Islet precursor cell (in vitro differentiated cells): ENCODE data around the gene NHSL2.

ENCODE experiments used
- DNase-seq: peaks from one replicate; pipeline ENCODE4 v3.0.0-alpha.2; 2018

The NHSL2 gene

DNA sequence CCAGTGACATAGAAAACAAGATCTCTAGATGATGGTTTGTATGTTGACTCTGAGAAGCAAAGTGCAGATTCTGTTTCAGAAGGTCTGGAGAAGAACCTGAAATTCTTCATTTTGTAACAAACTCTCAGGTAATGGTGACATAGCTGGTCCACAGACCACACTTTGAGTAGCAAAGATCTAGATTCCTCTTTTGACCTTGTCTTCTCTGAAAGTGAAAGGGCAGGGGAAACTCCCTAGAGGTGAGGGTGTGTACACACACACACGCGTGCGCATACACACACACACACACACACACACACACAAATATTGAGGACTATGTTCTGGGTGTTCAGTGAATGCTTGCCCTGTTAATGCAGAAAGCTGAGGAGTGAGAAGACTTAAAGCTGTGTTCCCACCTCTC is 110.1 kb downstream of the NHSL2 start:
- DNase-seq: peak; percentile 6

DNA sequence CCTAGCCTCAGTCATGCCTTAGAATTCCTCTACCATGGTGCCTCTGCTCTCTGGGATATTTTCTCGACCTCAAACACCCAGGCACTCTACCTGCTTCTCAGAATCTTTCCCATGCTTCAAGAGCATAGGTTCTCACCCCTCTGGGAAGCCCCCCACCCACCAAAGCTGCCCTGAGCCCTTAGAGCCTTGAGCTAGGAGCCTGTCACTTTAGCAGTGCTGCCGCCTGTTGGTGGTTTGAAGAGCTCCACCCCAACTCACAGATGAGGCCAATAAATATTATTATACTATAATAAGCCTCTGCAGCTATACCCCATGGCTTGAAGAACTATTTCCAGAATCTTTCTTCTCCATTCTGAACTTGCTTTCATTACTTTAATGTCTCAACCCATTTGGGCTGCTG is 111.3 kb downstream of the NHSL2 start:
- DNase-seq: peak; percentile 50

DNA sequence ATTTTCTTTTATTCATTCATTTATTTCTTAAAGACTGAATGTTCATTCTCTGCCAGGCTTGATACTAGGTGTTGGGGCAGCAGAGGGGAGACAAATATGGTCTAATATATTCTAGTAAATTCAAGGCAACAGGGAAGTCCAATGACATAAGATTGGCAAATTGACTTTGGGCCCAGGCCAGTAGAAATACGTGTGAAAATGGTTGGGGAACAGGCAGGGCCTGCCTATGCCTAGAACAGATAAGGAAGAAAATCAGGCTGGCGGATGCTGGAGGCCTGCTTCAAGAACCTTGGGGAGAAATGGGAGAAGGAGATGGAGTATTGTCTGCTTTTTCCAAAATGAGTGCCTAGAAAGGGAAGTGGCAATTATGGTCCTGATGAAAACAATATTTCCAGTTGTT is 112.4 kb downstream of the NHSL2 start:
- DNase-seq: no peak

DNA sequence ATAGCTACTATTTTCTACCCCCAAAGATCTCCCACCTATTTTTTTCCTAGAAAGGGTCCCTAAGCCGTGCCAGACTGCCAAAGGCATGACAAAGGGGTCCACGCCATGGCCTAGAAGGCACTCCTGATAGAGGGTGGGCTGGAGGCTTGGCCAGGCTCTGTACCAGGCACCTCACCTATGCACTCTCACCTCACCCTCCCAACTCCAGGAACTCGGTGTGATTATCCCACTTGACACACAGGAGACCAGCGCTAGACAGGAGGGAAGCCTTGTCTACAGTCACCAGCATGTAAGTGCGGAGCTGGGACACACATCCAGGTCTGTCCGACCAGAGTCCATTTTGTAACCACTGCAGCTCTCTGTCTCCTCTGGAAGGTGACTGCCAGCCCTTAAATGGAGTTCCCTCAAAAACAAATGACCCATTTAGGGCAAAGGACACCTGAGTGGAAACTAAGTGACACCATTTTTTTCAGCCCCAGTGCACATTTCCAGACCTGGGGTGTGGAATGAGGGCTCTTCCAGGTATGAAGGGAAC is 114.7 kb downstream of the NHSL2 start:
- DNase-seq: peak; percentile 25

DNA sequence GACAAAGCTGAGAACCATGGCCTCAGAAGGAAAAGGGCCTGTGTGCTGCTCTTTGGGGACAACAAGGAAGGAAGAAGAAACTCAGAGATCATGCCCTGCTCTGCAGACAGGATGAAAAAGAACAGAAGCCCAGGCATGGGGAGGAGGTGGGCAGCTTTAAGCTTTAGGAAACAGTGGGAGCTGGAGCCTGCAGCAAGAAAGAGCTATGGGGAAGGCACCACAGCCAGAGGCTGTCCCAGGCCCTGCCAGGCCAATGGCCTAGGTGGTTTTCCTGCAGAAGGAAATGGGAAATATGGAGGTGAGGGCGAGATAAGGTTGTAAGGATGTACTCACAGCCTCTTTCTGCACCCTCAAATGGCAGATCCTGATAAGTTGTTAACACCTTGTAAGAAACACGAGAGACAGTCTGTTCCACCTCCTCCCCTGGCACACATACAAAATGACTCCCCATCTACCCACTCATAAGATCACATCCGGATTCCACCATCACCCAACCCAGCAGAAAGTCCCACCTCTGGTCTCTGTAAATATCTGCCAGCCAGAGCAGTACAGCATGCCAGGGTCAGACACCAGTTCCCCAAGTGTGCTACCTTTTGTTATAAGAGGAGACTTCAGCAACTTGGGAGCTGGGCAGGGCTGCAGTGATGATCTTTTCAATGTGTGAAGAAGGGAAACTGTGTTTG is 115.8 kb downstream of the NHSL2 start:
- peak; percentile 16 for DNase-seq

DNA sequence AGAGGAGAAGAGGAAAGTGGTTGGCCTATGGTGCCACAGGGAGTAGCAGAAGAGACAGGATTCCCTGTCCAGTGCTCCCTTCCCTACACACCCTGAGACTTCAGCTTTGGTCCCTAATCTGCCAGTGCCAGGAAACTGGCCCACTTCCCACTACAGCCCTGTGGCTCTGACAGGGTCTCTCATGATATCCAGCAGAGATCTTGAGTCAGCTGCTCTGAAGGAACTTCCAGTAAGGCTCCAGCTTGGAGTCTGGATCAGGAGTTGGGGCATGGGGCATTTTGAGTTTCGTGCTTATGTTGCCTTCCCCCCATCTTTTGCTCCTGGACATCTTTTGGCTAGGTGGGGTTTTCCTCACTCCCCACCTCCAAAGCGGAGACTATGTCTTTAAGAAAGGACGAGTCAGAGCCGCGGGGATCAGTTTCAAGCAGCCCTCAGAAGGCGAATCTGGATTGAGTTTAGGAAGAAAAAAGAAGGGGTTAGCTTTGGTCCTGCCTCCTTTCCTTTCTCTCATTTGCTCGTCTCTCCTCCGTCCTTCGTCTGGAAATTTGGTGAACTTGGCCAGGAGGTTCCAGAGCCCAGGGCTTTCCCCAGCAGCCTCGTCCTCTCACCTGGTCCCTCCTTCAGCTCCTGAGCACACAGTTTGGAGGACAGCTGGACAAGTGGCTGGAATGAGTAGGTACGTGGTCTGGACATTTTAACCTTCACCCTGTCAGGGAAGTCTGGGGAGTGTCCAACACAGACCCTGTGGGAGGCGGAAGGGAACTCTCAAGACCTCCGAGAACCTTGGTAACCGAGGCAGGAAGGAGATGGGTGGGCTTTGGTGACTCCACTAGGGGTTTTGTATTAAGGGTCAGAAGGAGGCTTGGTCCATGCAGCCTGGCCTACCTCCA is 116.6 kb downstream of the NHSL2 start:
- peak; percentile 36 for DNase-seq

DNA sequence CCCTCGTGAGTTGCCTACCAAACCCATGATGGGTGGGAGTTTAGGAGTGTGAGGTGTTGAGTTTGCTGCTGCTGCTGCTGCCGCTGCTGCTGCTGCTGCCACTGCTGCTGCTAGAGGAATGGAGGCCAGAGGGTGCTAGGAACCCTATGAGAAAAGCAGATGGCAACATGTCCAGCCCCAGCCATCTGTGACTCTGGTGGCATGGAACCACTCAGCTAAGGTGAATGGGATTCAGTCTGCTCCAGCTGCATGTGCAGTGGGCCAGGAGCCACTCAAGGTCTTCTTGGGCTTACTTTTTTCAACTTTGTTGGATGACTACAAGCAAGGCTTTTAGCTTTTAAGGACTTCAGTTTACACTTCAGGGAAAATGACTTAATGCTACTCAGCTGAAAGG is 117.3 kb downstream of the NHSL2 start:
- DNase-seq: no peak

DNA sequence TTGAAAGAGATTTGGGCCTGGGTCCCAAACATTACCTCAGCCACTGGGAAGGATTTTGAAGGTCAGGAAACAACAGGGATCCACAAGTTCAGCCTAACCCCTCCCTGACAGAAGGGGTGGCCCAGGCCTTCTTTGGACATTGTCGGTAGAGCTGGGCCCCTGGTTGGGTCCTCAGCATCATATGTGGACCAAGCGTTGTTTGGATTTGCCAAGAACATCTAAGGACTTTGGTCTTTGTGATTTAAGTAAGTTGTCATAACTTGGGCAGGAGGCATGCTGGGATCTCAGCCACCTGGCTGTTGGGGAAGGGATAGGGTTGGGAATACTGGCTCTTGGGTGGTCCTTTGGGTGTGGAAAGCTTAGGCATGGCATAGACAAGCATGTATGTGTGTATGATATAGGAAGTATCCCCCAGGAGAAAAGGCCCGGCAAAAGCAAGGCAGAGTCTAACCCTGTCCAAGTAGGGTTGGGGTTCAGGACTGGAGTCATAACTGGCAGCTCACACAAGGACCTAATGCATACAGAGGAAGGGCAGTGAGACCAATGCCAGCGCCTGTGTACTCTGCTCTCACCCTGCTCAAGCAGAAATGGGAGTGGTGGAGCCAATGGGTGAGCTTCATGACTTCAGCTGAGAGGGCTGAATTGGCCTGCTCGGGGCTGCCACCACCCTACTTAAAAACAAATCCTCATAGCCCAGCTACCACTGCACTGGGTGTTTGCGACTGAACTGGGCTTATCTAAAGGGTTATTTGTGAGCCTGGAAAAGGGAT is 118.2 kb downstream of the NHSL2 start:
- DNase-seq: peak; percentile 21

DNA sequence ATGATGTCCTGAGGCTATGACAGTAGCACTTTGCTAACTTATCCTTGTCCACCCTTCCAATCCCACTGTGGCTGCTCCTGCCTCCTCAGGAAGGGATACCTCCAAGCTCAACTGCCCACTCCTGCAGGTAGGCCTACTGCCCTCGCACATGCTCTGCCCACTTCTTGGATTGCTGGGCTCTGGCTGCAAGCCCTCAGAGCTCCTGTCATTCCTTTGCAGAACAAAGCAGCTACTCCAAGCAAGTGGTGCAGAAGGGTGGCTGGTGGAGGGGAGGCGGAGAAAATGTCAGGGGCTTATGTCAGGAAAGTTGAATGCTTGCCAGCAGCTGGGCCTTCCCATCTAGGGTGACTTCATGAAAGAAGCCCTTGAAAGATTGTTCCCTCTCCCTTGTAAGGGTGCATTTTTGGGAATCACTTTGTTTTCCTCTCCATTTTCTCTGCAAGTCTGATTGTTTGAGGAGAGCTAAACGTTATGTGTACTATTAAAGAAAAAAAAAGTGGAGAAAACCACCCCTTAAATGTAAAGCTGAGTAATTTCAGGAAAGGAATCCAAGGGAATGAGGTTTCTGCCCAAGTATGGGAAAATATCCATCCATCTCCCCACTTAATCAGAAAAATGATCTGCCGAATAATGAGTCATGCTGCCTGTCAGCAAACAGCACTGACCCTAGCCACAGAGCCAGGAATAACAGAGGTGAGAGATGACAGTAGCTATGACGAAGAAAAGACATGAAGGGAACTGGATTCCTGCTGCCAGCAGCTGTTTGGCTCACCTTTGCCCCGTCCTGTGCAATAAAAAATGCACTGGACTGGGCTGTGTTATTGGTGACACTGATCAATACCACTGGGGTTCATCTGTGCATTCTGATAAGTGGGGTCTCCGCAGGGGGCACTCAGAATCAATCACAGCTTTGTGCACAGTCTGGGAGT is 119.1 kb downstream of the NHSL2 start:
- DNase-seq: peak; percentile 70

DNA sequence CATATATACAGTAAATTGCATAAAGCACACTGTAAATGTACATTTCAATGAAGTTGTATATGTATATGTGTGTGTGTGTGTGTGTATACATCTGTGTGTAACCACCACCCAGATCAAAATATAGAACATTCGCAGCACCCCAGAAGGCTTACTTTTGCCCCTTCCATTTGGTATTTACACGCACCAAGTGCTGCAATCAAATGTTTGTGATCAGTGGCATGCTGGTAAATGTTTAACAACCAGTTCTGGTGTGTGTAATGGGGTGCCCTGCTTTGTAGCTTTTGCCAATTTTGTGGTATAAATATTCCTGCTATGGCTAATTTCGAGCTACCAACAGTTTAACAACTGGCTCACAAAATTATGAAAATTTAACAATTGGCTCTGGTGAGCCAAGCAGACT is 119.8 kb downstream of the NHSL2 start:
- DNase-seq: no peak

DNA sequence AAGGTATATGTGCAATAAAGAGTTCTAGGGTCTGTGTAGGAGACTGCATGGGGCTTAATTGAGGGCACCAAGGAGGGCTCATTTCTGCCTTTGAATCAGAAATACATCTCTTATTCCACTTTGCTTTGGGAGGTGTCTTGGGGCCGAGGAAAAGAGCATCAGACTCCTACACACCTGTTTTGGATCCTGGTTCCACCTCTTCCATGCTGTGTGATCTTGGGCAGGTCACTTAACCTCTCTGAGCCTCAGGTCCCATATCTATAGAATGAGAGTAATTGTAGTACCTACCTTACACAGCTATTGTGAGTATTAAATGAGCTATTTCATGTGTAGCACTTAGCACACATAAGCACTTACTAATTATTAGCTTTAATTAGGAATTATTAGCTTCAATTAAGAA is 120.5 kb downstream of the NHSL2 start:
- DNase-seq: no peak

DNA sequence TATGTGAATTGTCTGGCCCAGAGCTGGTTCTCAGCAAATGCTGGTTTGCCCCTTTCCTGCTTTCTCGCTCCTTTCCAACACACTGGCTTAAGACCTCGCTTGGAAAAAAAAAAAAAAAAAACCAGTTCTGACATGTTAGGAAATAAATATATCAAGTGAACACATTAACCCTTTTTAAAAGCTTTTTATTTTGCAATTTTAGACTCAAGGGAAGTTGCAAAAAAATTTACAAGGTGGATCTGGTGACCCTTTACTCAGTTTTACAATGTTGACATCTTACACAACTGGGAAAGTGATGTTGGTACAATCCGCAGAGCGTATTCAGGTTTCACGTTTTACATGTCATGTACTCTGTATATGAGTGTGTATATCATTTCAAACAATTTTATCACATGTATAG is 121.0 kb downstream of the NHSL2 start:
- DNase-seq: no peak

DNA sequence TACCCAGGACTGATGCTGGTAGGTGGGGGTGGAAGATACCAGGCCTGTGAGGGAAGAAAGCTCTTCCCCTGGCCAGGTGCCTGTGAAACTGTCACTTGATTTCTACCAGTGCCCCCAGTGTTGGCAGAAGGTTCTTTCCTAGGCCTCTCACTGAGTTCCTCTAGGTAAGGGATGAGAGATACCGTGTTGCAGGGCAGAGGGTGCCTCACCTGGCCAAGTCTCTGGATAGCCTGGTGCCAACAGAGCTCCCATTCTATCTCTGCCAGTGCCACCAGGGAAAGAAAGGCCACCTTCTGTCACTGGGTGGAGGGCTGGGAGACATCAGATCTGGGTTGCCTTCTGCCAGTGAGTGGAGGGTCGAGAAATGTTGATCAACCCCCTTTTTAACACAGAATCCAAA is 127.0 kb downstream of the NHSL2 start:
- DNase-seq: peak; percentile 23

DNA sequence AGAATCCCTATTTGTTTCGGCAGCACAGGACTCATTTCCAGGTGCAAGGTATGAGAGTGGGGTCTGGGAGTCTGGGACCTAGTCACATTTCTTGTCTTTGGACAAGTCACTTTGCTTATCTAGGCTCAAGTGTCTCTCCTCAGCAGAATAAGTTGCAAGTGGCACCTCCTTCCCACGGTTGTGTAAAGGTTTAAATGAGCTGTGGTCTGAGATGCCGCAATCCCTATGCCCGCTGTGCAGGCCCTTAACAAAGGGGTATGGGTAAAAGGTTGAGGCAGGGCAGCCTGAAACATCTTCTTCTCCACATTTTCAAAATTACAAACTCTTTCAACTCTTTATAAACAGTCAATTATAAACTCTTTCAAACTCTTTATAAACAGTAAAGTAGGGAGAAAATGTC is 127.4 kb downstream of the NHSL2 start:
- DNase-seq: no peak

DNA sequence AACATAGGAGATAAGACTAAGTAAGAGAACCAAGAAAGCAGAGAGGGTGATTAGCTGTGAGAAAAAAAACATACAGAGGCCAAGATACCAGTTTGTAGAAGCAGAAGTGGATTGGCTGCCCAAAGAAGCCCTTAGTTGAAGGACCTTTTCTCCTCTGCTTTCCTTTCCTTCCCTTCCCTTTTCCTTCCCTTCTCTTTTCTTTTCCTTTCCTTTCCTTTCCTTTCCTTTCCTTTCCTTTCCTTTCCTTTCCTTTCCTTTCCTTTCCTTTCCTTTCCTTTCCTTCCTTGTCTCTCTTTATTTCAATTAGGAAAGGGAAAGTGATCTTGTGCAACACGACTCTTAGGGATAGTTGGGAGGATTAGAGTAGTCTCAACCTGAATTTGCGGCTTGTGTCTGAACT is 128.2 kb downstream of the NHSL2 start:
- no peak for DNase-seq

DNA sequence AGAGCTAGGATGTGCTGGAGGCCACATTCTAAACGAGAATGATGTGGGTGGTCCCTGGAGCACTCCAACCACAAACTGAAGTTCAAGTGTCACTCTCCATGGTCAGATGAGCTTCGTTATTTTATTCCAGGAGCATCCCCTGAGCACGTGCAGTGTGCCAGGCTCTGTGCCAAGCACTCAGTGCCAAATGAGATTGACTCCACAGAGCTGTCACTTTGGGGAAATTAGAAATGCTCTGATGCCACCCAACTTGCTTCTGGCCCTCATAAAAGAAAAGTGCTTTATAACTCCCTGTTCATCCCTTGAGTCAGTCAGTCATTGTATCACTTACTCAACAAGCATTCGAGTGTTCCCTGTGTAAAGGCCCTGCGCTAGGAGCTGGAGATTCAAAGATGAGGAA is 129.9 kb downstream of the NHSL2 start:
- DNase-seq: peak; percentile 10

DNA sequence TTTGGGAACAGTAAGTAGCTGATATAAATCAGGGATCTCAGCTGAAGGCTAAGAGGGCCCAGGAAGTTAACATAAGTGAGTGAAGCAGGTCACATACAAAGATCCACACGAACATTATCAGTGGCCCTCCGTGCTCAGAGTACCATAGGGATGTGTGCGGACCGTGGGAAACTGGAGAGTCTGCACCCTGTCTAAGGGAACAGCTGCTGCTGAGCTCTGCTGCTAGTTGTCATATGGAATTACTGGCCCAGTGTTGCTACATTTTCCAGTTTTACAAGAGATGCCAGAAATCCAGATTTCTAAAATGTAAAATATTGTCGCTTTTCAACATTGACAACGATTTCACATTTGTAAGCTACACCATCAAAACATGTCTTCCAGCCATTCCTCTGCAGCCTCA is 130.5 kb downstream of the NHSL2 start:
- peak; percentile 42 for DNase-seq

DNA sequence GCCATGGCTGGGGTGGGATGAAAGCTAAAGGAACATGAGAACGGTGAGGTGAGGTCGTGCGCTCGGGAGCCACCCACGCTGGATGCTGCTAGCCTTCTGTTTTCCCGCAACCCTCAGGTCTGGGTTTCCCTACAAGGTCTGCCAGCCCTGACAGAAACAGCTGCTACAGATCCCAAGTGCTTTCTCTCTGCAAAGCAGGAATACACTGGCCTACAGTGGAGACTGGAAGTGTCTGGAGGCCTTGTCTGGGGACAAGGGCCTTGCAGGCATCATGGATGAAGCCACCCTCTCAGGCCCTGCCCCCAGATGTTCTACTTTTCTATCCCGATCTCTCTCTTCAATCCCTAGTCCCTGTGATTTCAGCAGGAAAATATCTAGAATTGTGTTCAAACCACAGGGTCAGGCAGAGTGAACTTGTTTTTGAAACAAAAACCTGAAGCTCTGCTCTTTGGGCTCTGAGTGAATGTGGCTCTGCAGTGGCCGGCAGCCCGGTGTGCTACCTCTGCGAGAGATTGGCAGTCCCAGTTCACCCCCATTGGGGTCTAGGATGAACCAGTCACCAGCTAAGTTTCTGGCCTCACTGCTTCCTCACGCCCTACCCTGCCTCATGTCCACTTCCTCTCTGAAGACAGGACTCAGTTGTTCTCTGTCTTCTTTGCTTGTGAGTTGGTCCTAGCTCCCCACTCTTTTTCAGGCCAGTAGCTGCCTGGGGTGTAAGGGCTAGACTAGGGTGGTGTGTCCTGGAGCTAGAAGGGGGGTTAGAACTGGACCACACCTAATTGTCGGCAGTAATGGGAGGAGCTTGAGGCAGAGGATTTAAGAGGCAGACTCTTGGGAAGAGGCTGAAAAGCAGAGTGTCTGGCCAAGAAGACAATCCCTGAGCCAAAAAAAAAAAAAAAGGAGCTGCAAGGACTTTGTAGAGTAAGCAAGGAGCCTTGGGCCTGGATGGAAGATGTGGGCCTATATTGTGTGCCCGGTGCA is 131.5 kb downstream of the NHSL2 start:
- peak; percentile 51 for DNase-seq

DNA sequence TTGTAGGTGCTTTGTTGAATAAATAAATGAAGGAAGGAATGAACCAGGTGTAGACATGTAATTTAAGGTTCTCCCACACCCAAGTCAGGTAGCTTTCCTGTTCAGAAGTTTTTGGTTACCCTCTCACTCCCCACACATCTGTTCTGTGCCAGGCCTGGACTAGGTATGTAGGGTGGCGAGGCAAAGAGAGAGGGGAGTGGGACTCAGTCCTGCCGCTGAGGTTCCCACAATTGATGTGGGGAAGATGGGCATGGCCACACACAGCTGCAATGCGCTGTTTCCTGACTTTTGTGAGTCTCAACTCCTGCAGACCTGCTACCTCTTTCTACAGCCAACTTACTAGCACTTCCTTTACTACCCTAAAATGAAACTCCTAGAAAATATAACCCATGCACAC is 132.2 kb downstream of the NHSL2 start:
- DNase-seq: peak; percentile 33

DNA sequence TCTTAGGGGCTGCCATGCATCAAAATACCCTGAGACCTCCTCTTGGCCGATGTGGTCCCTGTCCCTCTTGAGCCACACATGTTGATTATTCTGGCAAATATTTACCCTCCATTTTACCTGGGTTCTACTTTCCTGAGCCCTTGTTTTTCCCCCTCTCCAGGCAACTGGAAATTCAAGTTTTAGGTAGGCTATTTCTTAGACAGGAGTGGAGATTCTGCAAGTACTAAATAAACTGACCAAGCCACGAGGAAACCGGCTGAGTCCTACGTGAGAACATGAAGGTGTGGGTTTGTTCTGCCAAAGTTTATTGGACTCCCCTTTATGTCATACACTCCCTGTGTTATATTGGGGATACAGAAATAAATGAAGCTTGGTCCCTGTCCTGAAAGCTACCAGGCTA is 133.0 kb downstream of the NHSL2 start:
- peak; percentile 24 for DNase-seq

DNA sequence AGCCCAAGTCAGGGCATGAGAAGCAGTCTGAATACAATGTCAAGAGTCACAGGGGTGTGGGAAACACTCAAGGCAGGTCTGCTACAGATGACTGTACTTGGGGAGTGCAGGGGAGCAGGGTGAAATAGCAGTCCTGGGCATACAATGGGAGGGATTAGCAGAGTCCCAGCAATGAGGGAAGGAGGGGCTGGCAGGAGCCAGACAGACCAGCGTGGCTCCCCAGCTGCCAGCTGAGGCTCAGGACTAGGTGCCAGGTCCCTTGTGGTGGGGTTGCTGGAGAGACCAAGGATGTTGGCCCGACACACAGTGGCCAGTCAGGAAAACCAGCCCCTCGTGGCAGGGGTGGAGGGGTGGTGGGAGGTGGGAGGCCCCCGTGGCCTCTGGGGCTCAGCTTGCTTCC is 134.5 kb downstream of the NHSL2 start:
- DNase-seq: peak; percentile 40
